Activated CD4-positive, alpha-beta T cell treated with anti-CD3 and anti-CD28 coated beads, Interleukin-2, amount 50 U/mL, for 16 hours (primary cell): ENCODE measurements around the gene PCYT1B.
A peak's percentile ranks its signal among the peaks of the same experiment; 100 is the strongest.
"Not testable (repeated sequence)": the region's sequence is repeated elsewhere in the genome, so short reads cannot be mapped to it uniquely, and the experiment has no call there.

ENCODE experiments used
- DNase-seq: peaks from one replicate; pipeline ENCODE4 v3.0.0-alpha.2; 2020

Gene PCYT1B

DNA sequence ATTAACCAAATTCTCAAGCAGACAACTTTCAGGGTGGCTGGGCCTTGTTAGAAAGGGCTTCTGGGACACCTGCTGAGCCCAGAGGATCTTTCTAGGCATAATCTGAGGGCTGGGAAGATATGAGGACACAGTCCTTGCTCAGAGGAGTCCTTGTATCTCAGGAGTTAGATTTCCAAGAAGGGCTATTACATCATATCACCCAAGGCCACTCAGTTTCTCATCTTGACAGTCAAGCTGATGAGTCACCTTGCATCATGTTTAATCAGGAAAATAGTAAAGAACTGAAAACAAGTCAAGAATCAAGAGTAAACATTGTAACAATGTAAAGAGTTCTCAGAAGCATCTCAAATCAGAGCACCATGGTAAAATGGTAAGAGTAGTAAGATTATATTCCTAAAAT is 4.0 kb downstream of the PCYT1B start:
- DNase-seq: no peak

DNA sequence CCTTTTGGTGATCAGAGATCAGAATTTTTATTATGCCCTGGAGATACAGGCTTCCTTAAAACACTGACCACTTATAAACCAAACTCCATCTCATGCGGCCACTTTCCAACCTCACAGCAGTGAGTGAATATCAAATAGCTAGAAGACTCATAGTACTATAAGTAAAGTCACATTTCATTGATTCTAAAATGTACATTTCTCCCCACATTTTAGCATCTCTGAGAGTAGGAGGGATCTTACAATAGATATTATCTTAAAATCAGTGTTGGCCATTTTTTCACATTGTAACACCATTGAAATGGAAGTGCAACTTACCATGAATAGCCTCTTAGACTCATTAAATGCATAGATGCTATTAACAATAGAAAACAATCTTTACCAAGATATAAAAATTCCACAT is 17.4 kb downstream of the PCYT1B start:
- no peak for DNase-seq

DNA sequence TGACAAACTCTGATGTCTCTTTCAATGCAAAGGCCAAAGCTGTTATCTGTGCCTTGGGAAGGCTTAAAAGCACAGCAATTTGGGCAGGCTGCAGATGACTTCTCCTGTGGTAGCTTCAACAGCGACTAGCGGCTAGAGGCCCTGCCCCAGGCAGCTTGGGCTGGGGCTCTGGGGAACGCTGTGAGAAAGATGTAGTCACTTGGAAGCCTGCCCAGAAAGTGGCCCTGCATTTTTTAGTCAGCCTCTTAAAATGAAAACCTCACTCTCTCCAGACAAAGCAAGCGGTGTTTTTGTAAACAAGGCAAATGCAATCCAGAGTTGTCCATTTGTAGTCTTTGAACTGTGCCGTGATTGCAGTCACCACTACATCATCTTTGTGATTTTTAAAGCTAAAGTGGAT is 27.5 kb downstream of the PCYT1B start:
- DNase-seq: no peak

DNA sequence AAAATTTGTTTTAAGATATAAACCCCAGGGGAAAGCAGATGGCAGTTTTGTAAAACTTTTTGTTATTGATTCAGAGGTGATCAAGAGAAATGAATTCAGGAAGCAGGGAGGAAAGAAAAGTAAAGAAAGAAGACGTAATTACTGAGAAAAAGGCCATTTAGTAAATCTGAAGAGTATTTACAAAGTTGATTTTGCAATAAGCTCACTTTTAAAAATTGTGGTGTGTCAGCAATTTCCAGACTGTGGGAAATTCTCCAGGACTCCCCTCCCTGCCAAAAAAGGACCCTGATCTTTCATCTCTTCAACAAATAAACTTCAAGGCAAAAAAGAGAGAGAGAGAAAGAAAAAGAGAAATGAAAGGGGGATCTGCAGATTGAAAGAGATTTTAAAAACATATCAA is 36.6 kb downstream of the PCYT1B start:
- no peak for DNase-seq

DNA sequence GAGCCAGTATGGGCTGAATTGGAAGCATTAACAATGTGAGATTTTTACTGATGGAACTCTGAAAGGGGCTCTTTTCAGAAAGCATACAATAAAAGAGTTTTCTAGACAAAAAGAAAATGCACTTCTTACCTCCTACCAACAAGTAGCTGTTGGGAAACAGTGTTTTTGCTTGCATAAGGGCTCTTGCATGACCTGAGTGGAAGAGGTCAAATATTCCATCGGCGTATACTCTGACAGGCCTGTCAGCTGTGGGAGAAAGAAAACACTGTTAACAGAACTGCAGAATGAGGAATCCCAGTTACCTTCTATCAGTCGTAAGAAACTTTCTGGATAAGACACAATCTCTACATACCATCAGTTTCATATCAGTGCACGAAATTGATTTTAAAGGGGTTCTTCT is 39.5 kb downstream of the PCYT1B start:
- no peak for DNase-seq

DNA sequence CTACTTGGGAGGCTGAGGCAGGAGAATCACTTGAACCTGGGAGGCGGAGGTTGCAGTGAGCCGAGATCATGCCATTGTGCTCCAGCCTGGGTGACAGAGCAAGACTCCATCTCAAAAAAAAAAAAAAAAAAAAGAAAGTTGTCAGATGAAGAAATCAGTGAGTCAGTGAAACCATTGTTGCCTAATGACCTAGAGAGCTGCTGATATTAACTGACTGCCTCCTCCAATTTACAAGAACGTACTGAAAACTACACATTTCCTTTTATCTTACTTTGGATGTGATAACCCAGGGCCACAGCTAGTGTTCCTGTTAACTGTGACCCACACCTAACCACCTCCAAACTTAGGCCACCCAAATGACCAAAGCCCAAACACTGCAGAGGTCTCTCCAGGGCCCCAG is 41.2 kb downstream of the PCYT1B start:
- DNase-seq: not testable (repeated sequence)

DNA sequence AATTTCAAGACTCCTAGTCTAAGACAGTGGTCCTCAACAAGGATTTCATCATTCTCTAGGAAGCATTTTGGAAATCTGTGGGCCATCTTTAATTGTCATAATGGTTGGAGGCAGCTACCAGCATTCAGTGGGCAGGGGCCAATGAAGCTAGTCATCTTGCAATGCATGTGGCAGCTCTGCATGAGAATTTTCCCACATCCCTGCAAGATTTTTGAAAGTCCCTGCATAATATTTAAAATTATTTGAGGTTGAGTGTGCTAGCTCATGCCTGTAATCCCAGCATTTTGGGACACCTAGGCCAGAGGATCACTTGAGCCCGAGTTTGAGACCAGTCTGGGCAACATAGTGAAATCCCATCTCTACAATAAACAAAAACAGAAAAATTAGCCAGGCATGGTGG is 44.0 kb downstream of the PCYT1B start:
- DNase-seq: no peak

DNA sequence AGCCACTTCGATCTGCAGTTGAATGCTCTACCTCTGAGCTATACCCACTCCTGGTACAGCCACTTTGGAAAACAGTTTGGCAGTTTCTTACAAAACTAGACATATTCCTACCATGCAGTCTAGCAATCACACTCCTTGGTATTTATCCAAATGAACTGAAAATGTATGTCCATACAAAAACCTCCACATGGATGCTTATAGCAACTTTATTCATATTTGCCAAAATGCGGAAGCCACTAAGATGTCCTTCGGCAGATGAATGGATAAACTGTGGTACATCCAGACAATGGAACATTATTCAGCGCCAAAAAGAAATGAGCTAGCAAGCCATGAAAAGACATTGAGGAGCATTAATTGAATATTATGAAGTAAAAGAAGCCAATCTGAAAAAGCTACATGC is 45.3 kb downstream of the PCYT1B start:
- DNase-seq: no peak

DNA sequence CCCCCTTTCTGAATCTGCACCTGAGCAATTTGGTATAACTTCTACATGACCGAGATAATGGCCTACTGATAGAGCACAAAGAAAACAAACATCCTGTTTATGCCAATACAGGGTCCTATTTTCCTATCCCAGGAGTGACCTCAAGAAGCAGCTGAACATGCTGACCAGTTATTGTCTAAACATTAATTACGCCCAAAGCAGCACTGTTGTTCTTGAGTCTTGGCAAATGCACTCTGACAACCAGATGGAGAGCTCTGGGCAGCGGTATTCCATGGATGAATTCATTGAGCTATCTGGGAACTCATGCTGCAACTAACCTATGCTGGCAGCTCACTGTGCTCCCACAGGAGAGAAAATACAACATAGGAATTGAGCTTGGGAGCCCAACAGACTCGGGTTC is 52.6 kb downstream of the PCYT1B start:
- no peak for DNase-seq

DNA sequence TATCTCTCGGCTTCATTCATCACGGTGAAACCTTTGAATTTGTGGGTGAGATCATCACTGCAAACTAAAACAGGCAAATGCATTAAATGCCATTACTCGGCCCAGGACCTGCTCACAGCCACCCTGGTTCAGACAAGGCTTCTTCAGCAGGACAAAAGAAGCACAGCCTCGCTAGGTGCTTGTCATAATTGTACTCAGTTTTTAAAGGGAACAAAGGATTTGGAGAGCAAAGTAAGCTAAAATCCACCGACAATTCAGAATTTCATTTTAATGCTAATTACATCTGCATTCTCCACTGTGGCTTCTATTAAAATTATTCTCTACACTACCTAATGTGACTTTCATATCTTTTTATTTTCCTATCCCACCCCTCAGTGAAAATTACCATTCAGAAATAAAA is 57.0 kb downstream of the PCYT1B start:
- DNase-seq: no peak

DNA sequence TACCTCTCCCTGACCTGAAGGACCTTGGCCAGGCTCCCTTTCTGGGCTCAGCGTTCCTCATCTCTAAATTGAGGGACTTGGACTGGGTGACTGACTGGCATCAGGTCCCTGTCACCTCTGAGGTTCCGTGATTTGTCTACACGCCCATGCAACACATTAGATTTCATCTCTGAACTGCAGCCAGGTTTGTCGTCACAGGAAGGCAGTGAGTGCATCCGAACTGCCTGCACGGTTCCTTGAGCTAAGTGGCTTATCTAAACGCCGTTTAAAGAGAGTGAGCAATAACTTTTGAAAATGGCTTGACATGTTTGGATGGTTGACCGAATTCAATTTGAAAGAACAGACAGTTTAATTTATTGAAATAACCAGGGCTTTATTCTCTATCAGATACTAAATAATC is 70.1 kb downstream of the PCYT1B start:
- no peak for DNase-seq

DNA sequence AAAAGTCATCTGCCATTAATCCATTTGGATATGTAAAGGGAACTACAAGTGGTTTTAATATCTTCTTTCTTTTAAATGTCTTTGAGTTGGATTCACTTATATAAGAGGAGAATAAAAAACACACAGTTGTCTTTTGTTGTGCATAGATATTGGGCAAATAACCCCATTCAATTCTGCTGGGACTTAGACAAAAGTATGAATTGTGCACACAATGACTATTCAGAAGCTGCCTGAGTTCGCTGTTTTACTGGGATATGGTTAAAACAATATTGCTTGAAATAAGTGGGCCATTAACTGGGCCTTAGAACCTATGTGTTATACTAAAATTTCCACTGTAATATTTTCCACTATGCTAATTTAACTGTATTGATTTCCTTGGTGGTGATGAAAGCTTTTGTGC is 71.7 kb downstream of the PCYT1B start:
- no peak for DNase-seq

DNA sequence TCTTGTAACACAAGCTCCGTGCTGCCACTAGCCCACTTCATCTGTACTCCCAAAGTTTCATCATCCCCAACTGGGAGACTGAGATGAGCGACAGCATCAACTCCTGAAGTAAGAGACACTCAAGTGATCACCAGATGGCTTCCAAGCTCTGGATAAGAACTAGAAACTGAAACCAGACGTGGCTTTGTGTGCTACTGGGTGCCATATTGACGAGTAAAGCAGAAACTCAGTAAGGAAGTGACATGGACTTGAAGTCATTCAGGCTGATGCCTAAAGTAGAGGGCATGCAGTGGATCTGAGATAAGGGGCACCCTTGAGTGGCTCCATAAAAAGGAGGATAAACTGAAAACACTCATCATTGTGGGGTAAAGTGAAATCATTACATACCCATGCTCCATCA is 72.4 kb downstream of the PCYT1B start:
- DNase-seq: peak; percentile 5

DNA sequence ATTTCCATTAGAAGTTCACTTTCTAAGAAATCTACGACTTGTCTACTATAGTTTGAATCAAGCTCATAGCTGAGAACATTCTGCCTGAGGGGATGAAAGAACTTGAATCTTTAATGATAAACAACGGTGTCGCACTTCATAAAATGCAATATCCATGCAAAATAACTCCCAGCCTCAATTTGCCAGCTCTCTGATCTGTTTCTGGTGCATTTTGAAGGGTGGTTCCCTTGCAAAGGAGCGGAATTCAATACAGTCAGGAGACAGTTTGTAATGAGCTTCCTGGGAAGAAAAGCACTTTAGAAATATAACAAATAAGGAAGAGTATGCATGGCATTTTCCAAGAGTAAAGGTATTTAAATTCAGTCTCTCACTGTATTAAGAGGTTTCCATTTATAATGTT is 80.0 kb downstream of the PCYT1B start:
- DNase-seq: no peak

DNA sequence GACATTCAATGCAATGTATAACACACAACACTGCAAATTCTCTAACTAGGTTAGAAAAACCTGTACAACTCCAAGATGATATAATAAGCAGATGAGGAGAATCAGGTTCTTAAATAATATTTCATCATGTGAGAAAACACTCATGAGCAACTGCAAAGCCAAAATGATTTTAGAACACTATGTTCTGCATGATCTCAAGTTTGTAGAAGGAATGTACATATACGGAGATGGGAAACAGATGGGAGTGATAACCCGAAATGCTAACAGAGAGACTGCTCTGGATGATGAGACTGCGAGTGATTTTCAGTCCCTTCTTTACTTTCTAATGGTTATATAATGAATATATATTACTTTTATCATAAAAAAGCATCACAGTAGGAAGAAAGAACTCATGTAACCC is 80.9 kb downstream of the PCYT1B start:
- no peak for DNase-seq

DNA sequence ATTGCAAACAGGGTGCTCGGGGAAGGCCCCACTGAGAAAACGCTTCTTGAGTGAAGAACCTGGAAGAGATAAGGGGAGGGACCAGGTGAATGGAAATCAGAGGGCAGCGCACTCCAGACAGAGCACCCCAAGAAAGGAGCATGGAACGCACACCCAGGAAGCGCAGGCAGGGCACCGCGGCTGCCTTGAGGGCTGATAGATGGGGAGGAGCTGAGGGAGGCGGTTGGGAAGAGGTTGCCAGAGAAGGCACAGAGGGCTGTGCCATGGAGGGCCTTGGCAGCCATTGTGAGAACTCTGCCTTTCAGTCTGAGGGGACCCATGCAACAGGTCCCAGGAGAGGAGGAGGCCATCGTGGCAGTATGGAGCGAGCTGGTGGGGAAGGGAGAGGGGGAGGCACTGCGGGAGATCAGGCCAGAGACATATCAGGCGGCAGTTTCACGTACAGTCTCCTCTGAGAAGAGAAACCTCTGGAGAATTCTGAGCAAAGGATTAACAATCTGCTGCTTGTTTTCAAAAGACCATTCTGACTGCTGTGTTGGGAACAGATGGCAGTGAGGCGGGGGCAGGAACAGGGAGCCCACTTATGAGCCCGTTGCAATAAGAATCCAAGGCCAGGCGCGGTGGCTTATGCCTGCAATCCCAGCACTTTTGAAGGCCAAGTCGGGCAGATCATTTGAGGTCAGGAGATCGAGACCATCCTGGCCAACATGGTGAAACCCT is 83.7 kb downstream of the PCYT1B start:
- no peak for DNase-seq

DNA sequence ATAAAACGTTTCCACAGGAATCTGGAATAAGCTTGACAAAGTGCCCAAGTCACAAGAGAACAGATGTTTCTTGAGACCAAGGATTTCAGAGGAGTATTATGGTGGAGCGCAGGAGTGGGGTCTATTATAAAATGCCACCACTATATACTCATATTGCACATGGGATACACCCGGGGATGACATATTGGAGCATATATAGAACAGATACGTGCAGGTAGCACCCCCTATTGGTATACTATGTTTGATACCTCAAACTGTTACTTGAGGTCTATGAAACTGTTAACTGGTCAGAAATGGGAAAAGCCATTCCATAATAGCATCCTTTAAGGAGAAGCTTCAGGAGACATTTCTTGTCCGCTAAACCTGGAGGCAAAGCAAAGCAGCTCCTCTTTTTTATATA is 86.0 kb downstream of the PCYT1B start:
- DNase-seq: peak; percentile 28

DNA sequence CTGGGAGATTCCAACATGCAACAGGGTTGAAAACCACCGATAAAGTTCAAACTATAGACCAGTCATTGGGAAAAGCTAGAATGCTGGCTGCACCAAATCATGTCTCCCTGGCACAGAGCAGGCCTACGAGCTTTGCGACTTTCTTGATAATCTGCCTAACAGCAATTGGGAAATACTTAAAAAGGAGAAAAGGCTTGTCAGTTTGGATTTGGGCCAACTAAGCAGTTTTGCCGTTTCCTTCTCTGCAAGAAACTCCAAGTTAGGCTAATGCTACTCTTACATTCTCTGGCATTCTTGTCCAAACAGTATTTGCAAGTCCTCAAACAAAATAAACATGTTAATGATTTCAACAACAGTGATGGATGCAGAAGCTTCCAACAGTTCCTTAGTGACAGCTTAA is 94.1 kb downstream of the PCYT1B start:
- no peak for DNase-seq

DNA sequence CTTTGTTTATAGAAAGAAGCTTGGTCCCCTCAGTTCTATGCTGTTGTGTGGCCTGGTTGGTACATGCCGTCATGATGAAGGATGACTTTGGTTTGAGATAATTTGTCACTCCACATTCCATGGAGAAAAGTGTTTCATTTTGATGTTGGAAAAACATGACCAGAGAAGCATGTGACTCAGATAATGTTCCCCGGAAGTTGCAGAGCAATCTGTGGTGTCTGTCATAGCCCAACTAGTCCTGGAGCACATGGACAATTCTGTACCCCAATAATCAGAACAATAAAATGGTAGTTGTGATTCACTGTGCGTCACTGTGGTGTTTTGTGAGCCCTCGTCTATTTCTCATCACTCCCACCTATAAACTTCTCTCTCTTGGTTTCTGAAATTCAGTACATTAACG is 97.0 kb downstream of the PCYT1B start:
- no peak for DNase-seq

DNA sequence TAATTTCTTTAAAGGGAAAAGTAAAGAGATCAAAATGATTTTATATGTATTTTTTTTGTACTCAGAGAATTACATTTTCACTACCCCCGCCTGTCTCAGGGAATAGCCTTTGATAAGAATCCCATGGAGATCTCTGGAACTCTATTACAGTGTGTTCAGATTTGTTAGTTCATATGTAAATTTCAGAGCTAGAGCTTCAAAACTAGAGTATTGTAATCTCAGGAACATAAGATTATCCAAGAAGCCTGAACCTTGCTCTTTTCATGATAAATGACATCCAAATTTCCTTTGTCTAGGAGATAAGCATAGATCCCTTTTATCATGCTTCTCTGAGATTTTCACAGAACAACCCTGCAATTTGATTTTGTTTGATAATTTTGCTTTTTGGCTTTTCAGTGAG is 99.2 kb downstream of the PCYT1B start:
- no peak for DNase-seq

DNA sequence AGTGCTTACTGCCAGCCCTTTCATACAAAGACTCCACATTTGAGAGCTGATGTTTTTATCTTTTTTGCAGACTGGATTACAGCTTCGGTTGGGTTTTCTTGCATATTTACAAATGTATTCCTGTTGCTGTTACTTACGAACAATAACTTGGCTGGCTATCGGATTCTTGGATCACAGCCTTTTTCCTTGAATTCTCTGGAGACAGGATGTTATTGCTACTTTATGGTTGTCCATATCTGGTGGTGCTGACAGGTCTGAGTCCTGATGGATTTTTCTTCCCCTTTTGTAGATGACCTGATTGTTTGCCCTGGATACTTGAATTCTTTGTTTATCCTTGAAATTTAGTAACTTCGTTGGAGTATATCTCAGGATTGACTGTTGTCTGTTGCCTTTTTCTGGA is 104.4 kb downstream of the PCYT1B start:
- no peak for DNase-seq

DNA sequence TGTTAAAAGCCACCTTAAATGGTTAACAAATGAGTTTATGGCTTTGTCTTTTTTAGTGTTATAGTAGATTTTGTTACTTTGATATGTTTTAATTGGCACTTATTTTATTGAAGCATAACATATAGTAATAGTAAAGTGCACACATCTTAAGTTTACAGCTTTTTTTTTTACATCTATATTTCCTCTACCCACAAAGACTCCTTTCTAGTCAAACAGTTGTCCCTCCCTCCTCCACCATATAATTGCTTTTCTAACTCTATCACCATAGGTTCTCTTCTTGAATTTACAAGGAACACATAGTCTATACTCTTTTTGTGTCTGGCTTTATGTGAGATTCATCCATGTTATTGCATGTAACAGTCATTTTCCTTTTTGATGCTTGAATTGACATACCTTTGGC is 110.6 kb downstream of the PCYT1B start:
- DNase-seq: no peak

DNA sequence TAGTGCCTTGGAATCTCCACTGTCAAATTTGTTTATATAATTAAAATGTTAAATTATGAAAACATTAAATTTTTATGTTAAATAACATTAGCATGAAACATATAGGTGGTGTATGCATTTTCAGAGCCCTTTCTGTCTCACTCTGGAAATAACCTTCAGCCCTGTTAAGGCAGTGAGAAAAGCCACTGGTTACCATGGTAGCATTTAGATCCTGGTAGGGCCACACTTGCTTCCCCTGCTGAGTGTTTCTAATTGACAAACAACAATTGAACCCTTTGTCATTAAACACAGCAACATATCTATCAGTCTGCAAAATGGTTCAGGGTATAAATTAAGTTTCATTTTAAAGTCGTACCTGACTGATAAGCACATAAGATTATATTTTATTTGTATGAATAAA is 118.5 kb downstream of the PCYT1B start:
- DNase-seq: no peak

DNA sequence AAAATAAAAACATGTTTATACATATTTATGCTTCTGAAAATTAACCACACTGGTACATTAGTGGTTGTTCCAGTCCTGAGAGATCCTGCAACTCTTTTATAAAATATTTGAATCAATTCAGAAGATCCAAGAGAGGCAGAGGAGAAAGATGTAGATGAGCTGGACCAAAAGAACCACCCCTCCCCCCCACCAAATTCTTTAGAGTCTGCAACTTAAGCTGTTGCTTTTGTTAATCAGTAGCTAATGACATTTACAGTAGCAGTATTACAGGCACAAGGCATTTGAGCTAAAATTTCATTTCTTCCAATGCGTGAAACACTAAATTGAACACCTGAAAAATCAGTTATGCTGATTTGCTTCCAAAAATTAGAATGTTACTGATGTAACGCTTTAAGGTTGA is 120.5 kb downstream of the PCYT1B start:
- no peak for DNase-seq

DNA sequence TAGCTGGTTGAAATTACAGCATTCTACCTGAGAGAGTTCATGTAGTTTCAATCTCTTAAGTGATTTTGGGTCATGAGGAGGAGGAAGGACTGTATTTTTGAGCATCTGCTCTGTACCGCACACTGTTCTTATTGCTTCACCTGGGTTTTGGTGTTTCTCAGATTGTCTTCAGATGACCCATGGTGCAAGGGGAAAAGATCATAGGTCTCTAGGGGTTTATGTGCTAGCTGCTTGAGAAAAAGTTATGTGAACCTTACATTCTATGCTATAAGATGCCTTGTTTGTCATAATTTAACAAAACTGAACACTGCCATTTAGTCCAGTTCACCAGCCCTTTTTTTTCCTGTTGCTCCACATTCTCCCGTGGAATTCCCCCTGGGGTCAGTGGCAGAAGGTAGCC is 121.7 kb downstream of the PCYT1B start:
- DNase-seq: no peak

DNA sequence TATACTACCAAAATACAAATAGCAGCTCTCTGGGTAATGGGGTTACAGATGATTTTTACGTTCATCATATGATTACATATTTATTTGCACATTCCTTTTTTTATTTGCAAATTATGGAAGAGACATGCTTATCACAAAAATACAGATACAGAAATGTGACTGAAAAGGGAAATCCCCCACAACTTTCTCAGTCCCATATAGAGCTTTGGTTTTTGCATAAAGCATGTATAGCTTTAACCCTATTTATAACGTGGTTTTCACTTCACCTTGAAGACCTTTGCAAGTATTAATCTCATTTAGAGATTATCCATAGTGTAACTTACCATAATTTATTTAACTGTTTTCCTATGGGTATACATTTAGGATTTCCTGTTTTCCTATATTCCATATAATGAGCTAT is 126.7 kb downstream of the PCYT1B start:
- DNase-seq: no peak
